HG03139 (cell line): ENCODE measurements around the gene COX6B2.
A peak's percentile ranks its signal among the peaks of the same experiment; 100 is the strongest.
"Not testable (repeated sequence)": the region's sequence is repeated elsewhere in the genome, so short reads cannot be mapped to it uniquely, and the experiment has no call there.

Source experiments
- ATAC-seq: cut with Tn5 transposase; IDR thresholded peaks from one replicate; pipeline ENCODE4 v1.9.1; 2021; ENCODE audit not compliant: unreplicated experiment

The COX6B2 gene

GRCh38 chr19:55345101-55345817, 9.3 kb downstream of the COX6B2 start:
- ATAC-seq, result no peak

DNA sequence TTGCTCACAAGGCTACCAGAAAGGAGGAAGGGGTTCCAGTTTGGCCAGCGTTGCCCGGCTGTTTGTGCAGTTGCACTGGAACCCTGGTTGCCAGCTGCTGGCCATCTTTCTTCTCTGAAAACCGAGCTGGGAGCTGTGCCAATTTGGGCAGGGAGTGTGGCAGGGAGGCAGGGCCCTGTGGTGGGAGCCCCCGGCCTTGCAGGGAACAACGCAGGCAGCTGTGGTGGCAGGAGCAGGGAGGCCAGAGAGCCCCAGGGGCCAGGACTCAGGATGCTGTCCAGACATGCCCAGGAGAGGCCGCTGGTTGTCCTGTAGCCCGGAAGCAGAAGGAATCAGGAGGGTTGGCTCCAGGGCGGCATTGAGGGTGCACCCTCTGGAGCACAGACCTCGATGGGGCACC, 10.1 kb downstream of the COX6B2 start:
- no peak for ATAC-seq

DNA sequence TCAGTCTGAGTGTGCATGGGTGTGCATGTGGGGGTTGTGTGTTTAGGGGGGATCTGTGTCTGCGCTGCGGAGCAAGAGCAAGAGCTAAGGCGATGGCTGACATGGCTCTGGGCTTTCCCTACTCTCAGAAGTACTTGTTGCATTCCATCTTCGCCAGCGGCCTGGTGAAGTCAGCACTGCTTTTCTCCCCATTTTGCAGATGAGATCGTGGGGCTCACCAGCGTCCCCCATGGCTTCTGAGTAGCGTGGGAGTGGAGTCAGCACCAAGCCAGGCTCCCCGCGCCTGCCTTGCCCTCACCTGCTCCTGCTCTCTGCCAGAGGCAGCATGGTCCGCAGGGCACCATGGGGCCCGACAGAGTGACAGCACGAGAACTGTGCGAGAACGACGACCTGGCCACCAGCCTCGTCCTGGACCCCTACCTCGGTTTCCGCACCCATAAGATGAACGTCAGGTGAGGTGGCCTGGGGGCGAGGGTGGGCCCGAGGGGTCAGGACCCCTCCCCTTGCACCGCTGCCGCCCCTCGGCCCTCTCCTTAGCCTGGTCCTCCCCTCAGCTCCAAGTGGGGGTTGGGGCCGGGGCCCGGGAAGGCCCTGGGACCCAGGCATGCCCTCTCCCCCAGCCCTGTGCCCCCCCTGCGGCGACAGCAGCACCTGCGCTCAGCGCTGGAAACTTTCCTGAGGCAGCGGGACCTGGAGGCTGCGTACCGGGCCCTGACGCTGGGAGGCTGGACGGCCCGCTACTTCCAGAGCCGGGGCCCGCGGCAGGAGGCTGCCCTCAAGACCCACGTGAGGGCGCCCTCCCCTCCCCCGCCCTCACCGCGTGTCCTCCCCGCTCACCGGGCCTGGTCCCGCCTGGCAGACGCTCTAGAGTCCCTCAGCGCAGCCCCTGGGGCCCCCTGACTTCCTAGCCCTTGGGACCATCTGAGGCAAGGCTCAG, 12.7 kb downstream of the COX6B2 start:
- no peak for ATAC-seq

DNA sequence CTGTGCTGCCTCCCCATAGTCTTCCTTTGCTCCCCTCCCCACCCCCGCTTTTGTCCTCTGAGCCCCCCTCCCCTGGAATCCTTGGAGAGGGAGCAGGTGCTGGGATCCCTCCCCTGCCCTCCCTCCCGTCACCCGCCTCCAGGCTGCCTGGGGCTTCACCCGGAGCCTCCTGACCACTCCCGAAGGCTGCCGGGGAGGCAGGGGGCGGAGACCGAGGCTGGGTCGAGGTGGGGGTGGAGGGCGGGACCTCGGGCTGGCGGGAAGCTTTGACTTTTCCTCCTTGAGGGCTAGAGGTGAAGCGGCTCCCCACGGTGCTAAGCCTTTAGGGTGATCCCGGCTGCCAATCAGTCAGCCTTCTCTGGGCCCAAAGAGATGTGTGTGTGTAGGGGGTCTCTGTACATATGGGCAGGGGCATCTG, 13.3 kb downstream of the COX6B2 start:
- ATAC-seq, result no peak

GRCh38 chr19:55340784-55341147, 13.8 kb downstream of the COX6B2 start:
- no peak for ATAC-seq

- no peak for ATAC-seq
These were observed 14.4 kb downstream of the COX6B2 start for GRCh38 chr19:55339889-55340783.

GRCh38 chr19:55339105-55339888, 15.2 kb downstream of the COX6B2 start, which contains the start of gene KMT5C:
Gene KMT5C, plus strand, starts transcription at chr19:55339876. Its CDS starts 2,061 bp downstream, at chr19:55341937.
- peak; percentile 74 for ATAC-seq

- ATAC-seq, result no peak
These were observed 18.4 kb downstream of the COX6B2 start for GRCh38 chr19:55336101-55336500.

DNA sequence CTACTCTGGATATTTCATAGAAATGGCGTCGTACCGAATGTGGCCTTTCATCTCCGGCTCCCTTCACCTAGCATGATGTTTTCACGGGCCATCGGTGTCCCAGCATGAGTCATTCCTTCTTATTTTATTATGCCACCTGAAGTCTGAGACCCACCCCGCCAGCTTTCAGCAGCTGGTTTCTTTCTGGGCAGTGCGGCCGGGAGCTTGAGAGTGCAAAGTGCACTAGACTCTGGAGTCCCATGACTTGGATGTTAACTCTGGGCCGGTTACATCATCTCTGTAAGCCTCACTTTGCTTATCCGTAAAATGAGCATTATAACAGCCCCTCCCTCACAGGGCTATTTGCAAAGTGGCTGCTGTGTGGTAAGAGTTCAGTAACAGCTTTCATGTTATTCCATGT, 20.6 kb downstream of the COX6B2 start:
- no peak for ATAC-seq

DNA sequence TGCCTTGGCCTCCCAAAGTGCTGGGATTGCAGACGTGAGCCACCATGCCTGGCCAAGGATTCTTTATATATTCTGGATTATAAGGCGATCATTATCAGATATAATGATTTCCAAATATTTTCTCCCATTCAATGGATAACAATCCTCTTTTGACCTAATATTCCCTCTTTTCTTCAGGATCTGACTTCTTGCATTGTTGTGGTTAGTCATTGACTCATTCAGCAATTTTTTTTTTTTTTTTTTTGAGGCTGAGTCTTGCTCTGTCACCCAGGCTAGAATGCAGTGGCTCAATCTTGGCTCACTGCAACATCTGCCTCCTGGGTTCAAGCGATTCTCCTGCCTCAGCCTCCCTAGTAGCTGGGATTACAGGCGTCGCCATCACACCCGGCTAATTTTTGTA, 24.7 kb downstream of the COX6B2 start:
- not testable (repeated sequence) for ATAC-seq

- ATAC-seq, result not testable (repeated sequence)
These were observed 25.7 kb downstream of the COX6B2 start for GRCh38 chr19:55328774-55329318.

DNA sequence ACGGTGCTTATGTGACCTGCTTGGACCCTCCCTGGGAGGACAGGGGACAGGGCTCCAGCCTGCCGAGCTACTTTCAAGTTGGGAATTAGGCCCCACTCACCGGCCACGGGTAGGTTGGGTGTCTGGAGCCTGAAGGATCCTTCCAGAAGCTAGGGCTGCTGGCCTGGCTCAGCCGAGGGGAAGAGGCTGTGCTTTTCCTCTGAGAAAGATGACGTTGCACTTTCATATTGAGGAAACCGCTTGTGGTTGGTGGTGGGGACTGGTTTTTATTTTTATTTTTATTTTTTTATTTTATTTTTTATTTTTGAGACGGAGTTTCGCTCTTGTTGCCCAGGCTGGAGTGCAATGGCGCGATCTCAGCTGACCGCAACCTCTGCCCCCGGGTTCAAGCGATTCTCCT, 29.3 kb downstream of the COX6B2 start, which contains the start of gene TMEM150B:
TMEM150B (minus strand) TSS at position 170 of the 400 bp plus-strand sequence. CDS start 4,305 bp downstream, outside the sequence.
- no peak for ATAC-seq

DNA sequence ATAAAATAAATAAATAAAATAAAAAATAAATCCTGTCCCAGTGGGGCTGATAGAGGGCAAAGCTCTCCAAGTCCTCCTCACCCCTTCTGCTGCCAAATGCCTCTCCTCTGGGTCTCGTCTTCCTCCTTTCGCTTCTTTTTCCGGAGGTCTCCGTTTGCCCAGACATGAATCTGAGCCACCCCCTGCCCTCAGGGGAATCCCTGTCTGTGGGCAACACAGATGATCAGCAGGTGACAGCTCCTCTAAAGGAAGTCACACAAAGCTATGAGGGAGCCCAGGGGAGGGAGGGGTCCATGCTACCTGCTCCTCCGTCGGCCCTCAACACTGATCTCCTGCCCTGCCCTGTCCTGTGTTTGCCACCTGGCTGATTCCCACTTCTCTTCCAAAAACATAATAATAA, 29.9 kb downstream of the COX6B2 start:
- no peak for ATAC-seq

DNA sequence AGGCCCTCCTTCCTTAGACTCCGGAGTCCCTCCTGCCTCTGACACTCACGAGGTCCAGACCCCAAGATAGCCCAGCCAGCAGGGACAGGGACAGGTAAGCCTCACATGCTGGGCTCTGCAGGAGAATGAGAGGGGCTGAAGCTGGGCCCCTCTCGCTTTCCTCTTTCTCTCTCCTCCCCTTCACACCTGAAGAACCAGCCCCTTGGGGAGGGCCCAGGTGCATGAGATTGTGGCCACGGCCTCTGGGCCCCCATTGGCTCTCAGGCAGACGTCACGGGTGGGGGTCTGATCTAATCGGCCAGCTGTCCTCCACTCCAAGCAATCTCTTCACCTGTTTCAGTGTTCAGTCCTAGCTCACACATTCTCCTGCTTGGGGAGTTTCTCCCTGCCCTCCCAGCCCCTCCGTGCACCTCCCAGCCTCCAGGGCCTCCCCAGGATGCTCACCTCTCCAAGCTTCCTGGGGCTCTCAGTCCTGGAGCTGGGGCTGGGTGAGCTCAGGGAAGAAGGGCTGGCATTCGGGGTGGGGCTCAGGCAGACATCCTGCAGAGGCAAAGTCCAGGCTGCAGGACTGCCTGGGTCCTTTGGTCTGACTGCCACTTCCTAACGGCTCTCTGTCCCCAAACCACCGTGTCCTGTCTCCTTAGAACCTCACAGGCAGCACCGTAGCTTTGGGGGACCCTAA, 32.2 kb downstream of the COX6B2 start:
- no peak for ATAC-seq

DNA sequence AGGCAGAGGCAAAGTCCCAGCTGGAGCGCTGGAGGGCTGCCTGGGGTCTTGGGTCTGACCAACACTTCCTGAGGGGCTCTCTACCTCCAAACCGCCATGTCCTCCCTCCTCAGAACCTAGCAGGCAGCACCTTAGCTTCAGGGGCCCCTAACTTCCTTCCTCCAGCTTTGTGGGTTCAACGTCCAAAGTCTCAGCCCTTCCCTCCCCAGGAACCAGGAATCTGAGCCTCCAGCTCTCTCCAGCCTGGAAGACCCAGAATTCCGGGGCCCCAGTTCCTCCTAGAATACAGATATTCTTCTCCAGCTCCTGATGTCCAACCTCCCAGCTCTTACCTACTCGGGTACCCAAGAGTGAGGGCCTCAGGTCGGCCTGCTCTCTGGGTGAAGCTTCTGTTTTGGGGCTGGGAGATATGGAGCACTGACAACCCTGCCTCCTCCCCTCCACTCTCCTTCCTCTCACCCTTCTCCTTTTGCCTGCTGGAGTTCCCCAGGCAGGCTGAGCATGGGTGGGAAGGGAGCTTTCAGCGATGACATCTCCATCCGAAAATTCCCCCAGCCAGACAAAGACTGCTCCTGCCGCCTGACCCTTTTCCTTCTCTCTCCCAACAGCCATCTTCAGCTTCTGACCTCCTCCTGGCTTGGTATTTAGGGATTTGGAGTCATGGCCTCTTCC, 32.9 kb downstream of the COX6B2 start:
- no peak for ATAC-seq

DNA sequence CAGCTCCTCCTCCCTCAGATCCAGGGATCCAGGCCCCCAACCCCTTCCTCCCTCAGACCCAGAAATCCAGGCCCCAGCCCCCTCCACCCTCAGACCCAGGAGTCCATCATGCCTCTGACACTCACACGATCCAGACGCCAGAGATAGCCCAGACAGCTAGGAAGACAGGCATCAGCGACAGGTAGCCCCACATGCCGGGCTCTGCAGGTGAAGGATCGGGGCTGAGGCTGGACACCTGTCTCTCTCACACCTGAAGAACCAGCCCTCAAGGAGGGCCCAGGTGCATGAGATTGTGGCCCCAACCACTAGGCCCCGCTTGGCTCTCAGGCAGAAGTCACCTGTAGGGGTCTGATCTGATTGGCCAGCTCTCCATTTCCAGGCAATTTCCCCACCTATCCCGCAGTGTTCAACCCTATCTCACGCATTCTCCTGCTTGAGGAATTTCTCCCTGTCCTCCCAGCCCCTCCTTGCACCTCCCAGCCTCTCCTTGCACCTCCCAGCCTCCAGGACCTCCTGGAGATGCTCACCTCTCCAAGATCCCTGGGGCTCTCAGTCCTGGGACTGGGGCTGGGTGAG, 33.6 kb downstream of the COX6B2 start:
- no peak for ATAC-seq

DNA sequence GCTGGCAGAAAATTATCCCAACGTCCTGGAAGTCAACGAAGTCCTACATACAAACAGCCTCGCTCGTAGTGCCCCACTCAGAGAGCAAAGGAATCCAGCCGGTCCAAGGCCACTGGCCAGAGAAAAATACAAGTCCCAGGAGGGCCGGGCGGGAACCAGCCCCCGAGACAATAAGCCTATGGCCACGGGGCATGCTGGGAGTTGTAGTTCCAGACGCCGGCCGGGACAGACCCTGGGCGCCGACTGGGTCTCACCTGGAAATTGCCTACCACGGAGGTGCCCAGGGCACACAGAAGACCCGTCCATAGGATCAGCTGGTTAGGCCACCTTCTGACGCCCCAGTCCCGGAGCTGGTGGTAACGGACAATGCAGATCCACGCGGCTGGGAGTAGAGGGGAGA, 34.7 kb downstream of the COX6B2 start:
- ATAC-seq, result no peak

DNA sequence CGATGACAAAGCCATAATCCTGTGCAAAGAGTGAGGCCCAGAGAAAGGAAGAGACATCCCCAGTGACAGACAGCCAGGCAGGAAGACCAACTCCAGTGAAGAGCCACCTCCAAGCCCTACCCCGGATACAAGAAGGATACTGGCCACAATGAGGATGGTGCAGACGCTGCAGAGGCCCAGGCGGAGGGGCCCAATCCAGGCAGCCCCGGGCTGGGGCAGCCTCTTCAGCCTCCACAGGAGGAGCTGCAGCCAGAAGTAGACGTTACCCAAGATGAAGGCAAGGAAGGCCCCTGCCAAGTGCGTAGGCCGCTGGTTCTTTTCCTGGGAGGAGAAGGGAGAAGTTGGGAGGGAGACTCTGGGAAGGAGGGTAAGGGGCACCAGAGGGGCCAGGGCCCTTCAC, 37.9 kb downstream of the COX6B2 start:
- no peak for ATAC-seq
